HepG2 (cell line): ENCODE data around the gene IFNA2. TPM values are rescaled to one million over a fixed set of nuclear protein-coding genes. Genes with fewer than 3 reads are reported as not detected.

Source experiments
- ATAC-seq: fragments of 200-7000 bp; cut with Tn5 transposase; 3 replicates; pipeline ENCODE4 v1.9.1; 2020; ENCODE audit warnings: mild to moderate bottlenecking, moderate library complexity
- BruUV-seq: library from RNA; stranded (reverse); fragments of 400-500 nt; replicated peaks from 2 replicates; lab custom pipeline; 2021; lab: Mats Ljungman, UMichigan
- CTCF ChIA-PET: fragments of 300-600 bp; formaldehyde crosslinking; extraction: SDS; loops from one replicate; lab custom pipeline; 2021; ENCODE audit warnings: low total read pairs, inconsistent platforms, low intra/inter-chr PET ratio; lab: Yijun Ruan, JAX
- POLR2A ChIA-PET: fragments of 350-600 bp; sonication (Branson Sonifier 250); formaldehyde crosslinking; loops from one replicate; lab custom pipeline; 2020; ENCODE audit warnings: antibody characterized with exemption, inconsistent platforms; lab: Yijun Ruan, JAX
- DNase-seq: peaks from one replicate; pipeline ENCODE4 v3.0.0-alpha.2; 2015; ENCODE audit warnings: low spot score
- FAIRE-seq: peaks from 3 replicates; lab custom pipeline; 2011; peaks lifted over from hg19 to GRCh38; lab: Jason Lieb, UNC
- H2AFZ ChIP-seq: one replicate; pipeline ENCODE4 v1.6.1; 2011; ENCODE audit warnings: low read length, inconsistent platforms
- H3K27ac ChIP-seq: fragments of 300-600 bp; 3 replicates; pipeline ENCODE4 v1.8.0; 2011; ENCODE audit warnings: mixed run types, mild to moderate bottlenecking, mixed read lengths, low read length, inconsistent platforms; ENCODE audit not compliant: insufficient read depth; ENCODE audit errors: extremely low read length
- H3K27me3 ChIP-seq, 2 experiments: fragments of 200-600 bp in 1 of 2; 2 replicates in 1 of 2; 3 replicates in 1 of 2; pipeline versions ENCODE4 v1.6.0 to v1.8.0; 2011; ENCODE audit warnings: low read length in 2 of 2, mild to moderate bottlenecking in 2 of 2, moderate library complexity in 2 of 2, inconsistent platforms in 1 of 2; ENCODE audit not compliant: insufficient read depth in 2 of 2, control insufficient read depth in 1 of 2
- H3K36me3 ChIP-seq, 2 experiments: fragments of 200-600 bp in 1 of 2; replicated peaks in 1 of 2; 2 replicates in 1 of 2; 3 replicates in 1 of 2; pipeline versions ENCODE4 v1.5.1 to v1.8.0; 2011; ENCODE audit warnings: low read length in 2 of 2, inconsistent platforms in 1 of 2; ENCODE audit not compliant: insufficient read depth in 2 of 2, control insufficient read depth in 1 of 2
- H3K4me1 ChIP-seq: 2 replicates; pipeline ENCODE4 v1.5.1; 2012; ENCODE audit warnings: low read length, inconsistent platforms; ENCODE audit not compliant: insufficient read depth
- H3K4me2 ChIP-seq: 2 replicates; pipeline ENCODE4 v1.6.0; 2011; ENCODE audit warnings: low read depth, low read length, inconsistent platforms
- H3K4me3 ChIP-seq, 3 experiments: fragments of 200-600 bp in 1 of 3; sonication (generic), shearing (Covaris generic) in 1 of 3; replicated peaks in 1 of 3; 2 replicates each; pipeline ENCODE4 v1.5.1; 2011 to 2016; ENCODE audit warnings: low read length in 3 of 3, inconsistent platforms in 2 of 3, low read depth in 2 of 3, mild to moderate bottlenecking in 2 of 3, control low read depth in 1 of 3, mixed read lengths in 1 of 3; ENCODE audit not compliant: insufficient read depth in 1 of 3
- H3K79me2 ChIP-seq: one replicate; pipeline ENCODE4 v1.6.1; 2011; ENCODE audit warnings: low read length, inconsistent platforms; ENCODE audit not compliant: insufficient read depth
- H3K9ac ChIP-seq: 2 replicates; pipeline ENCODE4 v1.6.0; 2011; ENCODE audit warnings: mild to moderate bottlenecking, low read depth, low read length, inconsistent platforms; ENCODE audit not compliant: insufficient read depth
- H3K9me3 ChIP-seq: 2 replicates; pipeline ENCODE4 v1.5.1; 2012; ENCODE audit warnings: mild to moderate bottlenecking, low read length
- H4K20me1 ChIP-seq: 2 replicates; pipeline ENCODE4 v1.6.0; 2011; ENCODE audit warnings: inconsistent platforms, mild to moderate bottlenecking, low read length, moderate library complexity; ENCODE audit not compliant: insufficient read depth
- MAFK ChIP-seq, 2 experiments: IDR thresholded peaks in 1 of 2; conservative IDR thresholded peaks in 1 of 2; 2 replicates each; pipeline ENCODE4 v1.6.1; 2011; ENCODE audit warnings: improper control_type of control experiment in 2 of 2, low read length in 2 of 2
- REPIN1 ChIP-seq: sonication (generic); formaldehyde crosslinking; IDR thresholded peaks from 2 replicates; pipeline ENCODE4 v1.8.0; 2022; ENCODE audit warnings: missing genetic modification reagents, low read depth, mild to moderate bottlenecking, borderline replicate concordance
- ZFP36 ChIP-seq: fragments of 150-350 bp; IDR thresholded peaks from 2 replicates; pipeline ENCODE4 v1.6.1; 2018; ENCODE audit warnings: borderline replicate concordance, low read length, low read depth; ENCODE audit not compliant: partially characterized antibody
- ZNF468 ChIP-seq: sonication (generic); formaldehyde crosslinking; IDR thresholded peaks from 2 replicates; pipeline ENCODE4 v1.8.0; 2022; ENCODE audit warnings: mild to moderate bottlenecking, moderate library complexity, missing genetic modification reagents
- WGBS: methylation state at CpG from one replicate; pipeline ENCODE4 v1.1.6; 2017; ENCODE audit warnings: low lambda C conversion rate; 5-methylcytosine and 5-hydroxymethylcytosine counted together
- in situ Hi-C: cut with HindIII; loops from 2 replicates; pipeline ENCODE4 v1.10.0; 2017; ENCODE audit warnings: low pct_unique_long_range_greater_than_20kb; ENCODE audit not compliant: extremely low pct_ligation_motif_present
- intact Hi-C: fragments of 100-400 bp; cut with micrococcal nuclease; formaldehyde crosslinking; loops from one replicate; pipeline ENCODE4 v1.10.0; 2022; ENCODE audit not compliant: unreplicated experiment
- polyA plus RNA-seq, 8 experiments: library from polyadenylated mRNA; depleted of rRNA in 3 of 8; stranded (reverse) in 7 of 8; unstranded in 1 of 8; fragments of >200 nt; fragmentation: Illumina TruSeq in 4 of 8; extraction: Trizol in 4 of 8; gene quantifications; 2 replicates each; pipeline versions ENCODE4 v1.2.1 to v1.2.3, GENCODE V29; 2011 to 2016; ENCODE audit warnings: low read depth in 4 of 8, missing spikeins in 1 of 8, mixed read lengths in 1 of 8; ENCODE audit not compliant: insufficient read depth in 1 of 8
- total RNA-seq, 5 experiments: library from RNA; depleted of rRNA; stranded (reverse); fragments of >200 nt; fragmentation: Illumina TruSeq; extraction: Trizol; gene quantifications; 2 replicates each; pipeline ENCODE4 v1.2.3, GENCODE V29; 2016; ENCODE audit warnings: low read depth in 1 of 5
- TF ChIP-seq, protein P1 (sequence below): sonication (generic); formaldehyde crosslinking; IDR thresholded peaks from 2 replicates; pipeline ENCODE4 v1.4.0; 2020; ENCODE audit warnings: missing genetic modification reagents
- TF ChIP-seq, protein P2 (sequence below): sonication (generic); formaldehyde crosslinking; IDR thresholded peaks from 2 replicates; pipeline ENCODE4 v1.4.0; 2020; ENCODE audit warnings: missing genetic modification reagents, borderline replicate concordance

IFNA2 gene
- total and polyA plus RNA-seq, 2 of the 13 experiments (the other 11 are each of a cell fraction or from before 2014, with no cell fraction given): not detected

DNA sequence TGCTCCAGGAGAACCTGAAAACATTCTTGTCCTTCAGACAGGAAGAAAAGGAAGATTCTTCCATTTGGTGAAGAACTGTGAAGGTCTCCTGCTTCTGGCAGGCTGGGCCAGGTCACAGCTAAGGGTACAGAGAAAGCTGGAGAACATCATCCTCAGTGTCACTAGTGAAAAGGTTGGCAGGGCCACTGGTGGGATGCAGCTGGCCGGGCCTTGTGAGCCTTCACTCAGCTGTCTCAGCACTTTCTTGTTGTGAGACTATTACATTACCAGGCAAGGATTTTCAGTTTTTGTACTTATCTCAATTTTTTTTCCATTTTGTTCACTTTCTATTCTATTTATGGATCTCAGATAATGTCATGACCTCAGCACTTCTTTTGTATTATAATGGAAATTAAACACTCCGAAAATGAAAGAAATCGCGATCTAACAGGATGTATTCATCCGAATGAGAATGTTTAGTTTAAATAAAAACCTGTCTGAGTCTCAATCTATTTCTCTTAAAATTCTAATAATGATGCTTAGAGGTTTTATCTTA is 13.8 kb upstream of the IFNA2 start:
- Histone ChIP-seq H3K9ac (no peak overlapping the region), H3K9me3 (no peaks in the 10 kb centered on the region), H3K36me3 (no peaks in the 10 kb centered on the region), H3K79me2 (no peaks in the 10 kb centered on the region), H3K4me3 (no peak overlapping the region), H3K27me3 (peaks cover 0 to 1% of the 10 kb centered on the region in 2 experiments; a peak in 1 of 5 replicates), H2AFZ (no peak overlapping the region), H3K4me2 (no peak overlapping the region; the same call in 1 of the 2 replicates), H3K27ac (no peak overlapping the region), H3K4me1 (no peaks in the 10 kb centered on the region), H4K20me1 (no peaks in the 10 kb centered on the region)
- 41% methylated on average over 5 of the region's 5 CpGs for WGBS
- DNase-seq (no peak), FAIRE-seq (no peak), ATAC-seq (no peak)
- no TSS peak for BruUV-seq
- TF ChIP-seq MAFK (conservative IDR thresholded peaks at IDR 0.05 in 1 of 2, IDR thresholded peaks at IDR 0.05 in 1 of 2; ENCODE audit: low read length in 2 of 2): peak in 1 of 2 experiments; percentile 32; a peak in 1 of 4 replicates
- no peak for TF ChIP-seq ZNF468 (CRISPR knock-in tag)
- TF ChIP-seq, protein P1, sequence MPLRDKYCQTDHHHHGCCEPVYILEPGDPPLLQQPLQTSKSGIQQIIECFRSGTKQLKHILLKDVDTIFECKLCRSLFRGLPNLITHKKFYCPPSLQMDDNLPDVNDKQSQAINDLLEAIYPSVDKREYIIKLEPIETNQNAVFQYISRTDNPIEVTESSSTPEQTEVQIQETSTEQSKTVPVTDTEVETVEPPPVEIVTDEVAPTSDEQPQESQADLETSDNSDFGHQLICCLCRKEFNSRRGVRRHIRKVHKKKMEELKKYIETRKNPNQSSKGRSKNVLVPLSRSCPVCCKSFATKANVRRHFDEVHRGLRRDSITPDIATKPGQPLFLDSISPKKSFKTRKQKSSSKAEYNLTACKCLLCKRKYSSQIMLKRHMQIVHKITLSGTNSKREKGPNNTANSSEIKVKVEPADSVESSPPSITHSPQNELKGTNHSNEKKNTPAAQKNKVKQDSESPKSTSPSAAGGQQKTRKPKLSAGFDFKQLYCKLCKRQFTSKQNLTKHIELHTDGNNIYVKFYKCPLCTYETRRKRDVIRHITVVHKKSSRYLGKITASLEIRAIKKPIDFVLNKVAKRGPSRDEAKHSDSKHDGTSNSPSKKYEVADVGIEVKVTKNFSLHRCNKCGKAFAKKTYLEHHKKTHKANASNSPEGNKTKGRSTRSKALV (CRISPR knock-in tag): no peak
- TF ChIP-seq REPIN1 (CRISPR knock-in tag): no peak
- TF ChIP-seq ZFP36: no peak
- TF ChIP-seq, protein P2, sequence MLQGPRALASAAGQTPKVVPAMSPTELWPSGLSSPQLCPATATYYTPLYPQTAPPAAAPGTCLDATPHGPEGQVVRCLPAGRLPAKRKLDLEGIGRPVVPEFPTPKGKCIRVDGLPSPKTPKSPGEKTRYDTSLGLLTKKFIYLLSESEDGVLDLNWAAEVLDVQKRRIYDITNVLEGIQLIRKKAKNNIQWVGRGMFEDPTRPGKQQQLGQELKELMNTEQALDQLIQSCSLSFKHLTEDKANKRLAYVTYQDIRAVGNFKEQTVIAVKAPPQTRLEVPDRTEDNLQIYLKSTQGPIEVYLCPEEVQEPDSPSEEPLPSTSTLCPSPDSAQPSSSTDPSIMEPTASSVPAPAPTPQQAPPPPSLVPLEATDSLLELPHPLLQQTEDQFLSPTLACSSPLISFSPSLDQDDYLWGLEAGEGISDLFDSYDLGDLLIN (CRISPR knock-in tag): no peak
- ChIA-PET POLR2A (no interaction called here), CTCF (no interaction called here)
- intact Hi-C loops: loop anchor here (5.0 kb wide), 2 partner anchors 147 to 162 kb away; no protein-coding TSS in a partner anchor
- in situ Hi-C loops: loop anchor here (5.0 kb wide), 1 partner anchor 82 kb away; no protein-coding TSS in a partner anchor
